Effector memory CD4-positive, alpha-beta T cell (primary cell): ENCODE results near the gene KCNK6.

Source experiments
- DNase-seq, 3 donors: peaks; one replicate each; pipeline ENCODE4 v3.0.0-alpha.2; 2020
- H3K27ac ChIP-seq: 2 replicates; pipeline ENCODE4 v1.7.0; 2013; ENCODE audit warnings: mild to moderate bottlenecking, low read length, moderate library complexity; ENCODE audit not compliant: insufficient read depth, poor library complexity, severe bottlenecking
- H3K27me3 ChIP-seq: replicated peaks from 2 replicates; pipeline ENCODE4 v1.7.0; 2013; ENCODE audit warnings: mild to moderate bottlenecking, low read length; ENCODE audit not compliant: insufficient read depth, control insufficient read depth, poor library complexity, severe bottlenecking
- H3K36me3 ChIP-seq: 2 replicates; pipeline ENCODE4 v1.7.0; 2013; ENCODE audit warnings: mild to moderate bottlenecking, low read length, moderate library complexity; ENCODE audit not compliant: control insufficient read depth, insufficient read depth
- H3K4me1 ChIP-seq: 2 replicates; pipeline ENCODE4 v1.7.0; 2013; ENCODE audit warnings: low read length, mild to moderate bottlenecking; ENCODE audit not compliant: control insufficient read depth, insufficient read depth, poor library complexity, severe bottlenecking
- H3K4me3 ChIP-seq: 2 replicates; pipeline ENCODE4 v1.7.0; 2013; ENCODE audit warnings: low read length, low read depth, mild to moderate bottlenecking; ENCODE audit not compliant: insufficient read depth, poor library complexity, severe bottlenecking
- H3K9me3 ChIP-seq: 2 replicates; pipeline ENCODE4 v1.7.0; 2013; ENCODE audit warnings: mild to moderate bottlenecking, low read length, moderate library complexity; ENCODE audit not compliant: control insufficient read depth

KCNK6 gene

GRCh38 chr19:38308926-38309614 lies 10.6 kb upstream of the KCNK6 start:
- Histone ChIP-seq H3K27ac (no peak overlapping the region), H3K27me3 (no peaks in the 10 kb centered on the region), H3K4me3 (no peak overlapping the region), H3K9me3 (no peaks in the 10 kb centered on the region), H3K36me3 (peaks cover 31% of the 10 kb centered on the region), H3K4me1 (no peaks in the 10 kb centered on the region)
- DNase-seq: no peak

GRCh38 chr19:38309615-38310278 lies 9.9 kb upstream of the KCNK6 start:
- Histone ChIP-seq H3K4me1 (no peaks in the 10 kb centered on the region), H3K27ac (no peak overlapping the region), H3K36me3 (peaks cover 29% of the 10 kb centered on the region), H3K27me3 (no peaks in the 10 kb centered on the region), H3K9me3 (no peaks in the 10 kb centered on the region), H3K4me3 (no peak overlapping the region)
- DNase-seq: no peak

GRCh38 chr19:38310279-38310670 lies 9.4 kb upstream of the KCNK6 start:
- peaks cover 26% of the 10 kb centered on the region for H3K36me3 ChIP-seq
- H3K9me3 ChIP-seq: no peaks in the 10 kb centered on the region
- no peak for DNase-seq
- H3K4me3 ChIP-seq: no peak overlapping the region
- H3K4me1 ChIP-seq: peaks cover 2% of the 10 kb centered on the region
- H3K27me3 ChIP-seq: no peaks in the 10 kb centered on the region
- no peak overlapping the region for H3K27ac ChIP-seq

- peaks cover 26% of the 10 kb centered on the region for H3K36me3 ChIP-seq
- H3K27me3 ChIP-seq: no peaks in the 10 kb centered on the region
- no peak for DNase-seq
- H3K4me1 ChIP-seq: peaks cover 5% of the 10 kb centered on the region
- no peaks in the 10 kb centered on the region for H3K9me3 ChIP-seq
- no peak overlapping the region for H3K4me3 ChIP-seq
- no peak overlapping the region for H3K27ac ChIP-seq
Observed at GRCh38 chr19:38310986-38311385, 8.7 kb upstream of the KCNK6 start.

- Histone ChIP-seq H3K4me1 (peaks cover 36% of the 10 kb centered on the region), H3K27ac (peak within 1 kb of the TSS; percentile 76), H3K36me3 (no peaks in the 10 kb centered on the region), H3K4me3 (peak within 1 kb of the TSS; percentile 52), H3K9me3 (no peaks in the 10 kb centered on the region), H3K27me3 (no peaks in the 10 kb centered on the region)
- peak; percentile 94 to 95 (median 94) for DNase-seq
Observed at GRCh38 chr19:38315657-38316476, 3.8 kb upstream of the KCNK6 start, which contains the start of gene YIF1B. Gene YIF1B, minus strand, starts transcription at chr19:38315947. Its CDS starts 30 bp downstream, at chr19:38315917.

GRCh38 chr19:38316477-38317067 lies 3.1 kb upstream of the KCNK6 start:
- H3K9me3 ChIP-seq: no peaks in the 10 kb centered on the region
- no peaks in the 10 kb centered on the region for H3K27me3 ChIP-seq
- H3K27ac ChIP-seq: peak overlapping the region; percentile 76
- peak overlapping the region; percentile 44 for H3K4me3 ChIP-seq
- no peaks in the 10 kb centered on the region for H3K36me3 ChIP-seq
- peaks cover 43% of the 10 kb centered on the region for H3K4me1 ChIP-seq
- no peak for DNase-seq

- DNase-seq: peak in 2 of 3 donors; percentile 9 to 12
- H3K27me3 ChIP-seq: no peaks in the 10 kb centered on the region
- no peaks in the 10 kb centered on the region for H3K36me3 ChIP-seq
- no peaks in the 10 kb centered on the region for H3K9me3 ChIP-seq
- H3K27ac ChIP-seq: peak overlapping the region; percentile 76
- peak overlapping the region; percentile 44 for H3K4me3 ChIP-seq
- peaks cover 43% of the 10 kb centered on the region for H3K4me1 ChIP-seq
Observed at GRCh38 chr19:38317104-38317612, 2.5 kb upstream of the KCNK6 start.

GRCh38 chr19:38318660-38319059 lies 985 bp upstream of the KCNK6 start:
- no peaks in the 10 kb centered on the region for H3K9me3 ChIP-seq
- H3K27ac ChIP-seq: no peak overlapping the region
- DNase-seq: no peak
- no peaks in the 10 kb centered on the region for H3K27me3 ChIP-seq
- H3K4me3 ChIP-seq: no peak overlapping the region
- H3K4me1 ChIP-seq: peaks cover 43% of the 10 kb centered on the region
- no peaks in the 10 kb centered on the region for H3K36me3 ChIP-seq

- Histone ChIP-seq H3K4me3 (no peak overlapping the region), H3K36me3 (peaks cover 13% of the 10 kb centered on the region), H3K4me1 (peaks cover 38% of the 10 kb centered on the region), H3K27ac (no peak overlapping the region), H3K9me3 (no peaks in the 10 kb centered on the region), H3K27me3 (no peaks in the 10 kb centered on the region)
- DNase-seq: no peak
Observed at GRCh38 chr19:38320969-38321339, 1.3 kb downstream of the KCNK6 start.
